Endothelial cell of umbilical vein (primary cell): ENCODE results near the gene MVP. TPM values are rescaled to one million over a fixed set of nuclear protein-coding genes. Genes with fewer than 3 reads are reported as not detected.

Experiments used
- BruUV-seq: library from RNA; stranded (reverse); fragments of 400-500 nt; replicated peaks from 2 replicates; lab custom pipeline; 2021; lab: Mats Ljungman, UMichigan
- CTCF ChIA-PET: fragments of 300-600, 350-600 bp; sonication (Branson Sonifier 250); formaldehyde crosslinking; loops from one replicate; lab custom pipeline; 2021; ENCODE audit warnings: antibody characterized with exemption, inconsistent platforms; lab: Charles Lee
- POLR2A ChIA-PET: fragments of 300-600, 350-600 bp; sonication (Branson Sonifier 250); formaldehyde crosslinking; loops from one replicate; lab custom pipeline; 2021; ENCODE audit warnings: antibody characterized with exemption, inconsistent platforms; lab: Charles Lee
- DNase-seq: peaks from one replicate; pipeline ENCODE4 v3.0.0-alpha.2; 2011; ENCODE audit warnings: low read depth, low spot score
- FAIRE-seq: peaks from 2 replicates; lab custom pipeline; 2011; peaks lifted over from hg19 to GRCh38; lab: Jason Lieb, UNC
- H2AFZ ChIP-seq: 2 replicates; pipeline ENCODE4 v1.6.0; 2012; ENCODE audit warnings: low read depth, low read length, control low read depth, inconsistent platforms
- H3K27ac ChIP-seq: 2 replicates; pipeline ENCODE4 v1.5.1; 2011; ENCODE audit warnings: low read depth, mild to moderate bottlenecking, control low read depth, low read length, moderate library complexity; ENCODE audit not compliant: insufficient read depth
- H3K27me3 ChIP-seq, 2 experiments: 2 replicates each; pipeline versions ENCODE4 v1.6.0 to v1.6.1; 2011; ENCODE audit warnings: low read length in 2 of 2, mixed read lengths in 1 of 2; ENCODE audit not compliant: control insufficient read depth in 2 of 2, insufficient read depth in 2 of 2
- H3K36me3 ChIP-seq, 2 experiments: 2 replicates in 1 of 2; 3 replicates in 1 of 2; pipeline ENCODE4 v1.5.1; 2011; ENCODE audit warnings: low read length in 2 of 2, mild to moderate bottlenecking in 1 of 2, moderate library complexity in 1 of 2; ENCODE audit not compliant: control insufficient read depth in 2 of 2, insufficient read depth in 2 of 2; ENCODE audit errors: extremely low read depth in 1 of 2
- H3K4me1 ChIP-seq: 3 replicates; pipeline ENCODE4 v1.5.1; 2011; ENCODE audit warnings: mild to moderate bottlenecking, low read length; ENCODE audit not compliant: control insufficient read depth, insufficient read depth; ENCODE audit errors: extremely low read depth
- H3K4me2 ChIP-seq: 2 replicates; pipeline ENCODE4 v1.6.1; 2011; ENCODE audit warnings: low read length, control low read depth, mixed read lengths; ENCODE audit not compliant: insufficient read depth
- H3K4me3 ChIP-seq, 3 experiments: fragments of 200-600 bp in 1 of 3; sonication (generic), shearing (Covaris generic) in 1 of 3; replicated peaks in 1 of 3; 2 replicates each; pipeline ENCODE4 v1.5.1; 2011 to 2016; ENCODE audit warnings: control low read depth in 3 of 3, low read length in 3 of 3, mild to moderate bottlenecking in 2 of 3, inconsistent platforms in 1 of 3, low read depth in 1 of 3, moderate library complexity in 1 of 3; ENCODE audit not compliant: insufficient read depth in 1 of 3
- H3K79me2 ChIP-seq: 2 replicates; pipeline ENCODE4 v1.6.0; 2012; ENCODE audit warnings: low read length, inconsistent platforms; ENCODE audit not compliant: control insufficient read depth, insufficient read depth
- H3K9ac ChIP-seq: replicated peaks from 2 replicates; pipeline ENCODE3; 2011; ENCODE audit warnings: low read length, control low read depth; ENCODE audit not compliant: insufficient read depth; ENCODE audit errors: extremely low read depth
- H3K9me1 ChIP-seq: replicated peaks from 3 replicates; pipeline ENCODE4 v1.6.0; 2011; ENCODE audit warnings: mild to moderate bottlenecking, low read length; ENCODE audit not compliant: control insufficient read depth, insufficient read depth; ENCODE audit errors: extremely low read depth
- H3K9me3 ChIP-seq: replicated peaks from 2 replicates; pipeline ENCODE4 v1.5.1; 2012; ENCODE audit warnings: low read length, inconsistent platforms; ENCODE audit not compliant: control insufficient read depth, insufficient read depth
- H4K20me1 ChIP-seq: replicated peaks from 2 replicates; pipeline ENCODE3; 2011; ENCODE audit warnings: mild to moderate bottlenecking, low read length; ENCODE audit not compliant: control insufficient read depth, insufficient read depth; ENCODE audit errors: extremely low read depth
- EZH2 ChIP-seq: IDR thresholded peaks from 2 replicates; pipeline ENCODE4 v1.6.1; 2012; ENCODE audit warnings: borderline replicate concordance, low read depth, mild to moderate bottlenecking, moderate library complexity, low read length, inconsistent platforms; ENCODE audit not compliant: severe bottlenecking
- FOS ChIP-seq: IDR thresholded peaks from 2 replicates; pipeline ENCODE4 v1.6.1; 2011; ENCODE audit warnings: mild to moderate bottlenecking, low read length, moderate library complexity, borderline replicate concordance; ENCODE audit not compliant: insufficient read depth
- GATA2 ChIP-seq: IDR thresholded peaks from 2 replicates; pipeline ENCODE4 v1.7.0; 2011; ENCODE audit warnings: low read depth, mild to moderate bottlenecking, moderate library complexity, mixed read lengths, low read length; ENCODE audit not compliant: insufficient read length, insufficient read depth
- JUN ChIP-seq: IDR thresholded peaks from 2 replicates; pipeline ENCODE4 v1.6.1; 2011; ENCODE audit warnings: borderline replicate concordance, low read depth; ENCODE audit not compliant: insufficient read length, insufficient read depth
- MYC ChIP-seq: IDR thresholded peaks from one replicate; pipeline ENCODE4 v1.6.1; 2011; ENCODE audit warnings: mild to moderate bottlenecking, low read depth, low read length
- POLR2A ChIP-seq: IDR thresholded peaks from 2 replicates; pipeline ENCODE4 v1.6.1; 2012; ENCODE audit warnings: low read depth, mild to moderate bottlenecking, control low read depth, low read length
- POLR2AphosphoS5 ChIP-seq: IDR thresholded peaks from 2 replicates; pipeline ENCODE4 v1.6.1; 2012; ENCODE audit warnings: low read depth, mild to moderate bottlenecking, control low read depth, low read length, moderate library complexity; ENCODE audit not compliant: insufficient read depth
- dilution Hi-C: fragments of 300-500 bp; cut with MboI; formaldehyde crosslinking; loops from one replicate; pipeline ENCODE4 v1.15.0; 2019; ENCODE audit warnings: low sequenced_read_pairs; ENCODE audit not compliant: extremely low pct_ligation_motif_present
- intact Hi-C: fragments of 100-400 bp; cut with micrococcal nuclease; formaldehyde crosslinking; loops from one replicate; pipeline ENCODE4 v1.10.0; 2022
- polyA plus RNA-seq, 4 experiments: library from polyadenylated mRNA; depleted of rRNA in 3 of 4; stranded (reverse) in 3 of 4; unstranded in 1 of 4; fragments of >200 nt; gene quantifications; 2 replicates each; pipeline versions ENCODE4 v1.2.1 to v1.2.3, GENCODE V29; 2011 to 2012; ENCODE audit warnings: missing spikeins in 1 of 4
- total RNA-seq: library from RNA; stranded (reverse); gene quantifications from 2 replicates; pipeline ENCODE4 v1.2.3, GENCODE V29; 2021
- TF ChIP-seq, protein P1 (sequence below), 2 donors: IDR thresholded peaks; 1 replicate in 1 of 2; 2 replicates in 1 of 2; pipeline ENCODE4 v1.5.1; 2011; ENCODE audit warnings: low read length in 2 of 2, mild to moderate bottlenecking in 2 of 2, moderate library complexity in 2 of 2, control low read depth in 1 of 2, inconsistent platforms in 1 of 2, low read depth in 1 of 2; ENCODE audit not compliant: insufficient read depth in 1 of 2; ENCODE audit errors: extremely low read depth in 1 of 2
- TF ChIP-seq, protein P2 (sequence below): IDR thresholded peaks from 2 replicates; pipeline ENCODE4 v1.6.1; 2011; ENCODE audit not compliant: insufficient read depth, insufficient read length

Gene MVP
- total and polyA plus RNA-seq, 2 donors (not counting 3 experiments of a cell fraction or from before 2014, with no cell fraction given), result 49.8 to 118 TPM

DNA sequence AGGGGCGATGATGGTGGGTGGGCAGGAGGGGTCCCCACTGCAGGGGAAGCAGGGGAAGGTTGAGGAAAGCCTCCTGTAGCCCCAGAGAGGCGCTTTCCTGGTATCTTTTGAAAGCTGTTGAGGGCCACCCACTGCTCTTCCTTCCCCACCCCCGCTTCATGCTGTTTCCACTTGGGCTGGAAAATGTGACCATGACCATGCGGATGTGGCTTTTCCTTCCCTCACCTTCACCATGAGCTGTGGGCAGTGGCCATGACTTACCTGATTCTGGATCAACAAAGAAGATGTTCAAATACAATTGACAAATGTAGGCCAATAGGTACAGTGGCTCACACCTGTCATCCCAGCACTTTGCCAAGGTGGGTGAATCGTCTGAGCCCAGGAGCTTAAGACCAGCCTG, 13.8 kb downstream of the MVP start:
- FAIRE-seq, result no peak
- no peak overlapping the region for H2AFZ ChIP-seq
- intact Hi-C loops, result no loop called here
- H3K4me1 ChIP-seq, result no peaks in the 10 kb centered on the region
- no peaks in the 10 kb centered on the region for H3K9me3 ChIP-seq
- CTCF ChIA-PET, result interaction anchor here (0.6 to 1.9 kb wide), 3 partner anchors 9 to 33 kb away, joined by 3 to 8 read pairs (median 4); no protein-coding TSS in a partner anchor
- H3K4me3 ChIP-seq, result no peak overlapping the region
- no peak overlapping the region for H3K9ac ChIP-seq
- no peaks in the 10 kb centered on the region for H4K20me1 ChIP-seq
- H3K27me3 ChIP-seq, result no peaks in the 10 kb centered on the region
- POLR2A ChIA-PET, result no interaction called here
- BruUV-seq, result no TSS peak
- H3K79me2 ChIP-seq, result no peaks in the 10 kb centered on the region
- DNase-seq, result no peak
- no peak overlapping the region for H3K27ac ChIP-seq
- H3K4me2 ChIP-seq, result no peak overlapping the region
- dilution Hi-C loops, result no loop called here
- TF ChIP-seq, protein P1, sequence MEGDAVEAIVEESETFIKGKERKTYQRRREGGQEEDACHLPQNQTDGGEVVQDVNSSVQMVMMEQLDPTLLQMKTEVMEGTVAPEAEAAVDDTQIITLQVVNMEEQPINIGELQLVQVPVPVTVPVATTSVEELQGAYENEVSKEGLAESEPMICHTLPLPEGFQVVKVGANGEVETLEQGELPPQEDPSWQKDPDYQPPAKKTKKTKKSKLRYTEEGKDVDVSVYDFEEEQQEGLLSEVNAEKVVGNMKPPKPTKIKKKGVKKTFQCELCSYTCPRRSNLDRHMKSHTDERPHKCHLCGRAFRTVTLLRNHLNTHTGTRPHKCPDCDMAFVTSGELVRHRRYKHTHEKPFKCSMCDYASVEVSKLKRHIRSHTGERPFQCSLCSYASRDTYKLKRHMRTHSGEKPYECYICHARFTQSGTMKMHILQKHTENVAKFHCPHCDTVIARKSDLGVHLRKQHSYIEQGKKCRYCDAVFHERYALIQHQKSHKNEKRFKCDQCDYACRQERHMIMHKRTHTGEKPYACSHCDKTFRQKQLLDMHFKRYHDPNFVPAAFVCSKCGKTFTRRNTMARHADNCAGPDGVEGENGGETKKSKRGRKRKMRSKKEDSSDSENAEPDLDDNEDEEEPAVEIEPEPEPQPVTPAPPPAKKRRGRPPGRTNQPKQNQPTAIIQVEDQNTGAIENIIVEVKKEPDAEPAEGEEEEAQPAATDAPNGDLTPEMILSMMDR (IDR thresholded peaks at IDR 0.05; ENCODE audit: extremely low read depth in 1 of 2, insufficient read depth in 1 of 2, low read depth in 1 of 2, low read length in 2 of 2), result no peak
- TF ChIP-seq, protein P2, sequence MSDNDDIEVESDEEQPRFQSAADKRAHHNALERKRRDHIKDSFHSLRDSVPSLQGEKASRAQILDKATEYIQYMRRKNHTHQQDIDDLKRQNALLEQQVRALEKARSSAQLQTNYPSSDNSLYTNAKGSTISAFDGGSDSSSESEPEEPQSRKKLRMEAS, result no peak
- H3K9me1 ChIP-seq, result no peaks in the 10 kb centered on the region
- peaks cover 0 to 22% of the 10 kb centered on the region in 2 experiments for H3K36me3 ChIP-seq

DNA sequence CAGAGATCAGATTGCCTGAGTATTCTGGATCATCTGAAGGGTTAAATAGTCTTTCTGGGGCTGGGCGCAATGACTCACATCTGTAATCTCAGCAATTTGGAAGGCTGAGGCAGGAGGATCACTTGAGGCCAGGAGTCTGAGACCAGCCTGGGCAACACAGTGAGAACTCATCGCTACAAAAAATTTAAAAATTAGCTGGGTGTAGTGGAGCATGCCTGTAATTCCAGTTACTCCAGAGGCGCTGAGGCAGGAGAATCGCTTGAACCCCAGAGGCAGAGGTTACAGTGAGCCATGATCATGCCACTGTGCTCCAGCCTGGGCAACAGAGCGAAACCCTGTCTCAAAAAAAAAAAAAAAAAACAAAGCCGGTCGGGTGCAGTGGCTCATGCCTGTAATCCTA, 15.7 kb downstream of the MVP start:
- FAIRE-seq (no peak), DNase-seq (no peak)
- Histone ChIP-seq H3K27me3 (no peaks in the 10 kb centered on the region), H3K4me2 (no peak overlapping the region), H3K36me3 (peaks cover 0 to 25% of the 10 kb centered on the region in 2 experiments), H2AFZ (no peak overlapping the region), H3K4me1 (no peaks in the 10 kb centered on the region), H4K20me1 (no peaks in the 10 kb centered on the region), H3K9me1 (no peaks in the 10 kb centered on the region), H3K27ac (no peak overlapping the region), H3K79me2 (no peaks in the 10 kb centered on the region), H3K4me3 (no peak overlapping the region), H3K9ac (no peak overlapping the region), H3K9me3 (no peaks in the 10 kb centered on the region)
- intact Hi-C loops, result no loop called here
- BruUV-seq, result no TSS peak
- CTCF ChIA-PET, result interaction anchor here (0.7 to 4.5 kb wide), 4 partner anchors 12 to 32 kb away, joined by 3 to 46 read pairs (median 6); no protein-coding TSS in a partner anchor
- TF ChIP-seq JUN (no peak), FOS (no peak), POLR2A (no peak), POLR2AphosphoS5 (no peak), GATA2 (no peak), EZH2 (no peak), MYC (no peak)
- TF ChIP-seq, protein P2, result no peak
- TF ChIP-seq, protein P1 (IDR thresholded peaks at IDR 0.05; ENCODE audit: extremely low read depth in 1 of 2, insufficient read depth in 1 of 2, low read depth in 1 of 2, low read length in 2 of 2), result no peak
- dilution Hi-C loops, result no loop called here
- POLR2A ChIA-PET, result interaction anchor here (0.7 kb wide), 1 partner anchor 41 kb away, joined by 4 read pairs; no protein-coding TSS in a partner anchor
